Spleen (tissue), 11 donors: ENCODE measurements around the gene MROH7. TPM values are rescaled to one million over a fixed set of nuclear protein-coding genes. Genes with fewer than 3 reads are reported as not detected.

Source experiments
- DNase-seq: peaks from one replicate; pipeline ENCODE4 v3.0.0-alpha.2; 2020
- H3K27ac ChIP-seq, 8 donors: fragments of 200-600 bp; sonication (generic) in 7 of 8; 1 replicate in 4 of 8; 2 replicates in 4 of 8; pipeline versions ENCODE4 v1.5.0 to v1.8.0; 2016 to 2021; ENCODE audit warnings: inconsistent platforms in 4 of 8, mild to moderate bottlenecking in 4 of 8, moderate library complexity in 1 of 8
- H3K27me3 ChIP-seq, 7 donors: fragments of 200-600 bp; sonication (generic) in 6 of 7; replicated peaks in 1 of 7; 1 replicate in 4 of 7; 2 replicates in 3 of 7; pipeline versions ENCODE4 v1.5.0 to v1.8.0; 2016 to 2021; ENCODE audit warnings: inconsistent platforms in 3 of 7, mild to moderate bottlenecking in 1 of 7
- H3K36me3 ChIP-seq, 6 donors: fragments of 200-600 bp; sonication (generic) in 5 of 6; 1 replicate in 4 of 6; 2 replicates in 2 of 6; pipeline versions ENCODE4 v1.5.0 to v1.8.0; 2016 to 2021; ENCODE audit warnings: inconsistent platforms in 2 of 6
- H3K4me1 ChIP-seq, 6 donors: fragments of 200-600 bp; sonication (generic) in 5 of 6; 1 replicate in 3 of 6; 2 replicates in 3 of 6; pipeline versions ENCODE4 v1.5.0 to v1.8.0; 2016 to 2021; ENCODE audit warnings: inconsistent platforms in 3 of 6
- H3K4me3 ChIP-seq, 8 donors: fragments of 200-600 bp; sonication (generic) in 7 of 8; 1 replicate in 4 of 8; 2 replicates in 4 of 8; pipeline versions ENCODE4 v1.5.0 to v1.8.0; 2016 to 2021; ENCODE audit warnings: inconsistent platforms in 4 of 8, mild to moderate bottlenecking in 4 of 8, moderate library complexity in 2 of 8
- H3K9me3 ChIP-seq, 8 donors: fragments of 200-600 bp; sonication (generic) in 7 of 8; 1 replicate in 4 of 8; 2 replicates in 4 of 8; pipeline versions ENCODE4 v1.5.0 to v1.8.0; 2016 to 2021; ENCODE audit warnings: inconsistent platforms in 4 of 8
- POLR2A ChIP-seq, 3 donors: fragments of 450-650 bp; IDR thresholded peaks; one replicate each; pipeline ENCODE4 v1.5.1; 2017; ENCODE audit warnings: antibody characterized with exemption in 3 of 3, mild to moderate bottlenecking in 1 of 3
- POLR2AphosphoS5 ChIP-seq, 3 donors: sonication (generic); formaldehyde crosslinking; IDR thresholded peaks; one replicate each; pipeline ENCODE4 v1.5.1; 2017; ENCODE audit warnings: antibody characterized with exemption in 3 of 3
- WGBS, 5 donors: extraction: QIAGEN DNeasy Blood & Tissue Kit in 3 of 5; methylation state at CpG; one replicate each; pipeline versions ENCODE4 v1.1.5 to v1.1.7; 2013 to 2018; 5-methylcytosine and 5-hydroxymethylcytosine counted together
- intact Hi-C: fragments of 100-400 bp; cut with DNase I; formaldehyde crosslinking; loops from one replicate; pipeline ENCODE4 v1.15.0; 2023; ENCODE audit warnings: low total_unique reads
- polyA plus RNA-seq, 3 donors: library from polyadenylated mRNA; stranded (reverse); fragments of 200-250 nt; gene quantifications; one replicate each; pipeline ENCODE4 v1.2.1, GENCODE V29; 2013
- total RNA-seq, 7 donors: library from RNA; depleted of rRNA in 3 of 7; stranded (reverse); fragments of >200 nt in 3 of 7; fragmentation: NEBNext Ultra II Directional in 4 of 7; extraction: Animal tissue kit (Norgen Biotek cat#: 25700) in 4 of 7; gene quantifications; one replicate each; pipeline versions ENCODE4 v1.1.0 to v1.2.1, GENCODE V29; 2016 to 2021
- TF ChIP-seq, protein P1 (sequence below), 11 experiments: fragments of 200-600 bp in 7 of 11; fragments of 450-650 bp in 4 of 11; sonication (generic) in 4 of 11; IDR thresholded peaks in 8 of 11; conservative IDR thresholded peaks in 3 of 11; 1 replicate in 7 of 11; 2 replicates in 4 of 11; pipeline versions ENCODE4 v1.4.0 to v1.8.0; 2016 to 2021; ENCODE audit warnings: antibody characterized with exemption in 11 of 11, inconsistent platforms in 4 of 11, mild to moderate bottlenecking in 1 of 11
- donor health status: healthy with polysubstance abuse.
- donor health status: DM: no; HTN: no; CAD: no; lungs with moderate emphysema.
- donor health status: DM: no; HTN: no; CAD: no.
- donor health status: Bipolar disorder and iron deficiency.
- donor health status: healthy.
- donor health status: DM: no; HTN: no; CAD: no.
- donor health status: DM: yes; HTN: yes; CAD: no.

Gene MROH7
- total and polyA plus RNA-seq, 10 donors: 0.36 to 3.6 (median 1.4) TPM

DNA sequence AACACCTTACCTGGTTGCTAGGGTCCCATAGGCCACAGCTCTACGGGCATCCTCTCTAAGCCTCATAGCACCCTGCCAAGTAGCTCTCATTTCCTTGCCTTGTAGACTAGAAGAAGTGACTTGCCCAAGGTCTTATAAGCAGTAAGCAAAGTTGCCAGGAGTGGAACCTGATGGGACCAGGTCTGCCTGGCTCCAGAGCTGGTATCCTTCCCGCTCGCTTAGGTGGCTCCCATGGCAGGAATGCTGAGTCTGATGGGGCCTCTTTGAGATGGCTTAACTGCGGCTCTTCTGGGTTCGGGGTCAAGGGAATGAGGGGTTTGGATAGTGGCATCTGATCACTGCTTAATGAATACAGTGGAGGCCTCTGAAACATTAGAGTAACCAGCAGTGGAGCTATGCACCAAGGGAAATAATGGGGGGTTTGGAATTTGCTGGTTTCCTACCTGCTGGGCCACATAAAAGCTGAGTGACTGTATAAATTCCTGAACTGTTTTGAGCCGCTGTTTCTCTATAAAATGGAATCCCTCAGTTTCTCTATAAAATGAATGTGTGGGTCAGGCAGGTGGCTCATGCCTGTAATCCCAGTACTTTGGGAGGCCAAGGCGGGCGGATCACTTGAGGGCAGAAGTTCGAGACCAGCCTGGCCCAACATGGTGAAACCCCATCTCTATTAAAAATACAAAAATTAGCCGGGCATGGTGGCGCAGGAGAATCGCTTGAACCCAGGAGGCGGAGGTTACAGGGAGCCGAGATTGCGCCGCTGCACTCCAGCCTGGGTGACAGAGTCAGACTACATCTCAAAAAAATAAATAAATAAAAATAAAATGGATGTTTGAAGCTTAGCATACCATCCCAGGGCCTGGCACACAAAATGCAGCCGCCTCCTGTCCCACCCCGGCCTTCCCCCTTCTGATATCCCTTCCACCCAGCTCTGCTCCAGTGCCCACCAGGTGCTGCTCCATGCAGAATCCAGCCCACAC lies 30.7 kb upstream of the MROH7 start:
- H3K9me3 ChIP-seq: no peaks in the 10 kb centered on the region
- peaks cover 0 to 11% (median 2%) of the 10 kb centered on the region in 6 donors for H3K4me1 ChIP-seq
- WGBS, 5 donors: 92 to 98% (median 96%) methylated on average over 16 to 18 of the region's 18 CpGs
- peak; percentile 49 for DNase-seq
- intact Hi-C loops: no loop called here
- no peaks in the 10 kb centered on the region for H3K36me3 ChIP-seq
- no peak overlapping the region for H3K4me3 ChIP-seq
- H3K27me3 ChIP-seq: no peaks in the 10 kb centered on the region
- TF ChIP-seq, protein P1, sequence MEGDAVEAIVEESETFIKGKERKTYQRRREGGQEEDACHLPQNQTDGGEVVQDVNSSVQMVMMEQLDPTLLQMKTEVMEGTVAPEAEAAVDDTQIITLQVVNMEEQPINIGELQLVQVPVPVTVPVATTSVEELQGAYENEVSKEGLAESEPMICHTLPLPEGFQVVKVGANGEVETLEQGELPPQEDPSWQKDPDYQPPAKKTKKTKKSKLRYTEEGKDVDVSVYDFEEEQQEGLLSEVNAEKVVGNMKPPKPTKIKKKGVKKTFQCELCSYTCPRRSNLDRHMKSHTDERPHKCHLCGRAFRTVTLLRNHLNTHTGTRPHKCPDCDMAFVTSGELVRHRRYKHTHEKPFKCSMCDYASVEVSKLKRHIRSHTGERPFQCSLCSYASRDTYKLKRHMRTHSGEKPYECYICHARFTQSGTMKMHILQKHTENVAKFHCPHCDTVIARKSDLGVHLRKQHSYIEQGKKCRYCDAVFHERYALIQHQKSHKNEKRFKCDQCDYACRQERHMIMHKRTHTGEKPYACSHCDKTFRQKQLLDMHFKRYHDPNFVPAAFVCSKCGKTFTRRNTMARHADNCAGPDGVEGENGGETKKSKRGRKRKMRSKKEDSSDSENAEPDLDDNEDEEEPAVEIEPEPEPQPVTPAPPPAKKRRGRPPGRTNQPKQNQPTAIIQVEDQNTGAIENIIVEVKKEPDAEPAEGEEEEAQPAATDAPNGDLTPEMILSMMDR (IDR thresholded peaks at IDR 0.05 in 8 of 11, conservative IDR thresholded peaks at IDR 0.05 in 3 of 11): no peak
- TF ChIP-seq POLR2AphosphoS5 (IDR thresholded peaks at IDR 0.05) (no peak), POLR2A (IDR thresholded peaks at IDR 0.05) (no peak)
- no peak overlapping the region for H3K27ac ChIP-seq

DNA sequence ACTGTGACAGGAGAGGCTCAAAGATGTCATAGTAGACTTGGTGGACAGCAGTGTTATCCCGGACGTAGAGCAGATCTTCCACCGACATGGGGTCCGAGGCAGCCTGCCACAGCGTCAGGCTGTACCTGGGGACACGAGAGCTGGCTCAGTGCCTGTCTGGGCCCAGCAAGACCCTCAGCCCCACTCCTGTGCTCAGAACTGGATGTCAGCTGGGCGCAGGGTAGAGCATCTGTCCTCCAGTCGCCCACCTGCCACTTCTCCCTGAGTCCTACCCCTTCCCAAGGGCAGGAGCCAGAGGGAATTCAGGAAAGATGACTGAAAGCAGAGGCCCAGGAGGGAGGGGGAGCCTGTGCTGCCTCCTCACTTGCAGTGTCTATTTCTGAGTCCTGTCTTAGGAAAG lies 30.0 kb upstream of the MROH7 start:
- H3K4me3 ChIP-seq: no peak overlapping the region
- H3K9me3 ChIP-seq: no peaks in the 10 kb centered on the region
- no peaks in the 10 kb centered on the region for H3K36me3 ChIP-seq
- no peak overlapping the region for H3K27ac ChIP-seq
- H3K4me1 ChIP-seq: peaks cover 0 to 11% (median 2%) of the 10 kb centered on the region in 6 donors
- WGBS, 5 donors: 83 to 95% (median 89%) methylated on average over 2 to 8 of the region's 8 CpGs
- no peaks in the 10 kb centered on the region for H3K27me3 ChIP-seq
- intact Hi-C loops: no loop called here
- no peak for TF ChIP-seq POLR2A (IDR thresholded peaks at IDR 0.05)
- TF ChIP-seq, protein P1 (IDR thresholded peaks at IDR 0.05 in 8 of 11, conservative IDR thresholded peaks at IDR 0.05 in 3 of 11): no peak
- no peak for TF ChIP-seq POLR2AphosphoS5 (IDR thresholded peaks at IDR 0.05)
- DNase-seq: peak; percentile 59

DNA sequence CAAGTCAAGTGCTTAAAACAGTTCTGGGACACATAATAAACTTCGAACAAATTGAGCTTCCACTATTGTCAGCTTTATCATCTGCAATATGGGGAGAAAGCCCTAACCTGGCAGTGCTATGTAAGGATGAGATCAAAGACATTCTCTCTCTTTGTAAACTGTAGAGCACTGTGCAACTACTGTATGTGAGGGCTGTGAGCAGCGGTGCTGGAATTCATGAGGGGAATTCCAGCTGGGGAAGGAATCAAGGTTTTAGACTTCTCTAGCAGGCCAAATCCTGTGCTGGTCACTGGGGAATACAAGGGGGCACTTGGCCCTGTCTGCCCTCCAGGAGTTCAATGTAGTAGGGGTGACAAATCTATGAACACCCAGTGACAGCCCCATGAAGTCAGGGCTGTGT lies 27.6 kb upstream of the MROH7 start:
- Histone ChIP-seq H3K27me3 (no peaks in the 10 kb centered on the region), H3K9me3 (no peaks in the 10 kb centered on the region), H3K36me3 (no peaks in the 10 kb centered on the region), H3K4me1 (peaks cover 0 to 11% (median 2%) of the 10 kb centered on the region in 6 donors), H3K4me3 (no peak overlapping the region), H3K27ac (no peak overlapping the region)
- peak; percentile 19 for DNase-seq
- intact Hi-C loops: no loop called here
- TF ChIP-seq POLR2AphosphoS5 (IDR thresholded peaks at IDR 0.05) (no peak), POLR2A (IDR thresholded peaks at IDR 0.05) (no peak)
- TF ChIP-seq, protein P1 (IDR thresholded peaks at IDR 0.05 in 8 of 11, conservative IDR thresholded peaks at IDR 0.05 in 3 of 11): no peak
- WGBS, 5 donors: 72 to 80% (median 79%) methylated on average over 2 of the region's 2 CpGs

DNA sequence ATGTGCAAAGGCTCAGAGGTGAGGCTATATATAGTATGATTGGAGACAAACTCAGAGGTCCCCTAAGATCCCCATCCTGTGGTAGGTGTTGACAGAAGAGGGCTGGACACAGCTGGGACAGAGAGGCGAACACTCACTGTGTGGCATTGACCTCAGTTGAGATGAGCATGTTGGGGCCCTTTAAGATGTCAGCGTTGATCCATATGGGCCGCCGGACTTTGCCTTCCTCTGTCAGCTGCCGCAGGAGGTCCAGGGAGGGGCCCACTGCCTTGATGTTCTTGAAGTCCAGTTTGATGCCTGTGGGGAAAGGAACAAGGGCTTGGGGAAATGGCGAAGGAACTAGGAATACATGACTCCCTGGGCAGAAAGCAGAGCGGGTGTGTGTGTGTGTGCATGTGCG lies 27.0 kb upstream of the MROH7 start:
- DNase-seq: peak; percentile 39
- Histone ChIP-seq H3K36me3 (no peaks in the 10 kb centered on the region), H3K27me3 (no peaks in the 10 kb centered on the region), H3K4me3 (no peak overlapping the region), H3K27ac (no peak overlapping the region), H3K9me3 (no peaks in the 10 kb centered on the region), H3K4me1 (peaks cover 0 to 8% (median 2%) of the 10 kb centered on the region in 6 donors)
- intact Hi-C loops: no loop called here
- TF ChIP-seq, protein P1 (IDR thresholded peaks at IDR 0.05 in 8 of 11, conservative IDR thresholded peaks at IDR 0.05 in 3 of 11): no peak
- TF ChIP-seq POLR2AphosphoS5 (IDR thresholded peaks at IDR 0.05): no peak
- no peak for TF ChIP-seq POLR2A (IDR thresholded peaks at IDR 0.05)
- 81 to 91% (median 87%) methylated on average over 8 of the region's 8 CpGs for WGBS, 5 donors
